ENCODE data around the gene ART5. TPM values are rescaled to one million over a fixed set of nuclear protein-coding genes. Genes with fewer than 3 reads are reported as not detected.
"Not testable (repeated sequence)": the region's sequence is repeated elsewhere in the genome, so short reads cannot be mapped to it uniquely, and the experiment has no call there.

ART5 gene
- total RNA-seq, 4 donors from 2014 or later = 0.63 to 0.65 TPM; not detected in 2

GRCh38 chr11:3611976-3612678, 29.7 kb downstream of the ART5 start:
- ATAC-seq (ENCODE audit: low FRiP score) (no peak), DNase-seq (ENCODE audit: low spot score) (no peak)
- TF ChIP-seq, protein P1, sequence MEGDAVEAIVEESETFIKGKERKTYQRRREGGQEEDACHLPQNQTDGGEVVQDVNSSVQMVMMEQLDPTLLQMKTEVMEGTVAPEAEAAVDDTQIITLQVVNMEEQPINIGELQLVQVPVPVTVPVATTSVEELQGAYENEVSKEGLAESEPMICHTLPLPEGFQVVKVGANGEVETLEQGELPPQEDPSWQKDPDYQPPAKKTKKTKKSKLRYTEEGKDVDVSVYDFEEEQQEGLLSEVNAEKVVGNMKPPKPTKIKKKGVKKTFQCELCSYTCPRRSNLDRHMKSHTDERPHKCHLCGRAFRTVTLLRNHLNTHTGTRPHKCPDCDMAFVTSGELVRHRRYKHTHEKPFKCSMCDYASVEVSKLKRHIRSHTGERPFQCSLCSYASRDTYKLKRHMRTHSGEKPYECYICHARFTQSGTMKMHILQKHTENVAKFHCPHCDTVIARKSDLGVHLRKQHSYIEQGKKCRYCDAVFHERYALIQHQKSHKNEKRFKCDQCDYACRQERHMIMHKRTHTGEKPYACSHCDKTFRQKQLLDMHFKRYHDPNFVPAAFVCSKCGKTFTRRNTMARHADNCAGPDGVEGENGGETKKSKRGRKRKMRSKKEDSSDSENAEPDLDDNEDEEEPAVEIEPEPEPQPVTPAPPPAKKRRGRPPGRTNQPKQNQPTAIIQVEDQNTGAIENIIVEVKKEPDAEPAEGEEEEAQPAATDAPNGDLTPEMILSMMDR (IDR thresholded peaks at IDR 0.05) = no peak

GRCh38 chr11:3610846-3611245, 30.9 kb downstream of the ART5 start:
- DNase-seq (ENCODE audit: low spot score) = no peak
- TF ChIP-seq, protein P1 (IDR thresholded peaks at IDR 0.05) = no peak
- ATAC-seq (ENCODE audit: low FRiP score) = no peak

DNA sequence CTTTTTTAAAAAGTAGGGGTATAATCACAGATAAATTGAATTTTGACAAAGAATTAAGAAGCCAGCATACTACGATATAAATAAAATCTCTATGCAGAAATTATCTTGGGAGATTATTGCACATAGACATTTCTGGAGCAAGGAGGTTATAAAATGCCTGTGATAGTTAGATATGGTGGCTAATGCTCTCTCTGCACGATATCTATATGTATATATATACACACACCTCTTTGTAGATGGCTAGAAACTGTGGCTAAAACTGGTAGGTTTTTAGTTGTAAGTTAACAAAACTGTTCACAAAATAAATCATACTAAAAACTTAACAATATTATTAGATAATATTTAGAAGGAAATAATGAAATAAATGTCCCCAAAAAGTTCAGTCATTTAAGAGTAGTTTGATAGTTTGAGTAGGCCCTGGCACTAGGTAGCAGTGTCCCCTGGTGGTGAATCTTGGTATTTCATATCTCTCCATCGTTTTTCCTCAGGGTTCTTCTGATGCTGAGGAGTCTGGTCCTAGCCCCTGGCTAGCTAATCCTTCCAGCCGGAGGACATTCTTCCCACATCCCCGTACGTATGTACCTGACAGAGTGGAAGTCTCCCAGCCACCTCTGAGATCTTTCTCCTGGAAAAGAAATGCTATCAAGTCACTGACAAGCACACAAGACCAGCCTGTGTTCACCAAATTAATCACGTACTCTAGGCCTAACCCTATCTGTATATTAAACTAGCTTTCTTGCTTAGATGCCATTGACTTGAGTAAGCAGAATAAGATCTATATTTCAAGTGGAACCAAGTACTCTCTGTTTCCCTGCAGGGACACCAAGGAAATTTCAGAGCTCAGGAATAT, 32.2 kb downstream of the ART5 start:
- no peak for DNase-seq (ENCODE audit: low spot score)
- TF ChIP-seq, protein P1 (IDR thresholded peaks at IDR 0.05) = peak in 1 of 3 donors; percentile 63
- ATAC-seq (ENCODE audit: low FRiP score) = peak; percentile 14

DNA sequence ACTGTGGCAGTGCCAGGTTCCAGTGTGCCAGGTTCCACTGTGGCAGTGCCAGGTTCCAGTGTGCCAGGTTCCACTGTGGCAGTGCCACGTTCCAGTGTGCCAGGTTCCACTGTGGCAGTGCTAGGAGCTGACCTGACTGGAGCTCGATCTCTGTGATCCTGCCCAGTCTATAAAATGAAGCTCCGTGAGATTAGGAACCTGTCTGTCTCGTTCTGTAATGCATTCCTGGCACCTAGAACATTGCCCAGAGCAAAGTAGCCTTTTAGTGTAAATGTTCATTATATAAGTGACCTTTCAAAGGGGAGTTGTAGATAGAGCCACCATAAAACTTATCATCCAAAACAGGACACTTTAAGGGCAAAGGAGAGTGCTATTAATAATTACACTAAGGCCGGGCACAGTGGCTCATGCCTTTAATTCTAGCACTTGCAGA, 36.0 kb downstream of the ART5 start:
- TF ChIP-seq, protein P1 (IDR thresholded peaks at IDR 0.05) = no peak
- no peak for DNase-seq (ENCODE audit: low spot score)
- no peak for ATAC-seq (ENCODE audit: low FRiP score)

DNA sequence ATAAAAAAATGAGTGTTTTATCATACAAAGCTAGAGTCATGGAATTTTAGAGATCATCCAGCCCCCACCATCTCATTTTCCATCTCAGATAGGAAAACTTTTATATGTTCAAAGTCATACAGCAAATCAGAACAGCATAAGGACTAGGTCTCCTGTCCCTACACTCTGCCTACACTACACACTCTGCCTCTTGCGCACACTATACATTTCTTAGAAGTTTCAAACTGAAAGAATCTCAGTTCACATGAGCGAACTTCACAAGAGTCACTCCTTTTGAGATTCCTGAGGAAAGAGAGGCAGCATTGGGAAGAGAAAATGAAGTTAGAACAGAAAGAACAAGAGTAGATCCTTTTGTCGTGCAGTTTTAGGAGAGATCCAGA, 36.5 kb downstream of the ART5 start:
- ATAC-seq (ENCODE audit: low FRiP score) (no peak), DNase-seq (ENCODE audit: low spot score) (no peak)
- TF ChIP-seq, protein P1 (IDR thresholded peaks at IDR 0.05) = no peak

DNA sequence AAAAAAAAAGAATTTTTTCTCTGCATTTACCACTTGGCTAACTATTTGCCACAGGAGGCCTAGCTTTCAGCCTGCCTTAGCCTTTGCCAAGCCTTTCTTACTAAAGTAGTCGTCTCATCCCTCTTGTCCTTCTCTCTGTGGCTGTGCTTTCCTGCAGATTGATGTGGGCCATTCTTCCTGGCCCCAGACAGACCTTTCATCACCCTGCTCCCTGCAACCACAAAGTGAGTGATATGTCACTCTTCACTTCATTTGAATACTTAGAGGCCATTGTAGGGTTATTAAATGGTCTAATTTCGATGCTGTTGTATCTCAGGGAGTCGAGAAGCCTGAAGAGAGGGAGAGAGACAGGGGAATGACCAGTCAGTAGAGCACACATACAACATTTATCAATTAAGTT, 37.6 kb downstream of the ART5 start:
- DNase-seq (ENCODE audit: low spot score) = no peak
- no peak for ATAC-seq (ENCODE audit: low FRiP score)
- TF ChIP-seq, protein P1 (IDR thresholded peaks at IDR 0.05) = no peak

GRCh38 chr11:3600201-3600600, 41.6 kb downstream of the ART5 start:
- DNase-seq (ENCODE audit: low spot score); ATAC-seq (ENCODE audit: low FRiP score): not testable (repeated sequence)

DNA sequence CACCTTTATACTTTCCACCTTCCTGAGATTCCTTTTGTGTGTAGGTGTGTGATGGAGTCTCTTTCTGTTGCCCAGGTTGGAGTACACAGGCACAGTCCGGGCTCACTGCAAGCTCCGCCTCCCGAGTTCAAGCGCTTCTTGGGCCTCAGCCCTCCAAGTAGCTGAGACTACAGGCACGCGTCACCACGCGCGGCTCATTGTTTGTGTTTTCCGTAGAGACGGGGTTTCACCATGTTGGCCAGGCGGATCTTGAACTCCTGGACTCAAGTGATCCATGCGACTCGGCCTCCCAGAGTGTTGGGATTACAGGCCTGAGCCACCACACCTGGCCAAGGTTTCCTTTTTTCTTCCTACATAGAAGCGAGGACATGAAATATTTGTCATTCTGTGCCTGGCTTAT, 44.0 kb downstream of the ART5 start:
- DNase-seq (ENCODE audit: low spot score) = not testable (repeated sequence)

GRCh38 chr11:3591326-3591725, 50.5 kb downstream of the ART5 start:
- not testable (repeated sequence) for ATAC-seq (ENCODE audit: low FRiP score); DNase-seq (ENCODE audit: low spot score)

More for the DNA sequence above, 44.0 kb downstream of the ART5 start:
- not testable (repeated sequence) for ATAC-seq (ENCODE audit: low FRiP score)

DNA sequence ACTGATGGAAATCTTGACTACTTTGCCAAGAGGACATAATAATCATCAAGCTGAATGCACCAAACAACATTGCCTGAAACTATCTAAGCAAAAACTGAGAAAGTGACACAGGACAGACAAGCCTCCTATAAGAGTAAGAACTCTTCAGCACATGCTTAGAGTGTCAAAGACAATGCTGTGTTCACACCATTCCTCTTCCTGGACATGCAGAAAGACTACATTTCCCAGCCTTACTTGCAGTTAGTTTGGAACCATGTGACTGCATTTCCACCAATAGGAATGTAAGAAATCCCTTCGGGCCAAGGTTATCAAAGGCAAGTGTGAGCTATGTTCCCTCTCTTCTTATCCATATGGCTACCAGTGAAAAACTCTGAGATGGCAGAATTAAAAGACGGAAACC, 51.6 kb downstream of the ART5 start:
- not testable (repeated sequence) for ATAC-seq (ENCODE audit: low FRiP score); DNase-seq (ENCODE audit: low spot score)

GRCh38 chr11:3588776-3589175, 53.0 kb downstream of the ART5 start:
- ATAC-seq (ENCODE audit: low FRiP score); DNase-seq (ENCODE audit: low spot score): not testable (repeated sequence)
